Calu3 (cell line): ENCODE data around the gene RXRG. TPM values are rescaled to one million over a fixed set of nuclear protein-coding genes. Genes with fewer than 3 reads are reported as not detected.
A peak's percentile ranks its signal among the peaks of the same experiment; 100 is the strongest.

Experiments
- BruUV-seq: library from RNA; stranded (reverse); fragments of 400-500 nt; replicated peaks from 2 replicates; lab custom pipeline; 2021; lab: Mats Ljungman, UMichigan
- CTCF ChIA-PET: fragments of 300-600 bp; sonication (Branson Sonifier 250); formaldehyde crosslinking; loops from one replicate; lab custom pipeline; 2022; ENCODE audit warnings: antibody characterized with exemption; lab: Charles Lee
- DNase-seq: peaks from one replicate; pipeline ENCODE4 v3.0.0; 2022
- H3K27ac Mint-ChIP-seq: one replicate; pipeline ENCODE4 v1.8.0; 2022; ENCODE audit warnings: mixed read lengths; ENCODE audit not compliant: unreplicated experiment
- H3K27me3 Mint-ChIP-seq: one replicate; pipeline ENCODE4 v1.8.0; 2022; ENCODE audit warnings: mixed read lengths; ENCODE audit not compliant: unreplicated experiment
- H3K36me3 Mint-ChIP-seq: one replicate; pipeline ENCODE4 v1.8.0; 2022; ENCODE audit warnings: mild to moderate bottlenecking, moderate library complexity, mixed read lengths; ENCODE audit not compliant: insufficient read depth, unreplicated experiment
- H3K4me1 Mint-ChIP-seq: one replicate; pipeline ENCODE4 v1.8.0; 2022; ENCODE audit warnings: mild to moderate bottlenecking, low read depth, mixed read lengths; ENCODE audit not compliant: unreplicated experiment
- H3K4me3 Mint-ChIP-seq: one replicate; pipeline ENCODE4 v1.8.0; 2022; ENCODE audit warnings: mild to moderate bottlenecking, low read depth, moderate library complexity, mixed read lengths; ENCODE audit not compliant: unreplicated experiment
- H3K9me3 Mint-ChIP-seq: one replicate; pipeline ENCODE4 v1.8.0; 2022; ENCODE audit warnings: low read depth, mixed read lengths; ENCODE audit not compliant: unreplicated experiment
- CTCF ChIP-seq: fragments of 200-600 bp; IDR thresholded peaks from one replicate; pipeline ENCODE4 v1.8.0; 2022; ENCODE audit warnings: antibody characterized with exemption; ENCODE audit not compliant: unreplicated experiment
- intact Hi-C: fragments of 100-400 bp; cut with micrococcal nuclease; formaldehyde crosslinking; loops from one replicate; pipeline ENCODE4 v1.10.0; 2022; ENCODE audit not compliant: unreplicated experiment
- total RNA-seq: library from RNA; stranded (reverse); gene quantifications from 2 replicates; pipeline ENCODE4 v1.2.3, GENCODE V29; 2022

Gene RXRG
- total RNA-seq, 1 experiment from 2014 or later = not detected

- H3K27me3 Mint-ChIP-seq = no peaks in the 10 kb centered on the region
- intact Hi-C loops = loop anchor here (2.0 kb wide), 1 partner anchor 26 kb away; no protein-coding TSS in a partner anchor
- BruUV-seq = no TSS peak
- H3K27ac Mint-ChIP-seq = peak overlapping the region; percentile 73
- H3K9me3 Mint-ChIP-seq = no peaks in the 10 kb centered on the region
- peaks cover 27% of the 10 kb centered on the region for H3K4me1 Mint-ChIP-seq
- H3K36me3 Mint-ChIP-seq = peaks cover 9% of the 10 kb centered on the region
- TF ChIP-seq CTCF = no peak
- CTCF ChIA-PET = interaction anchor here (1.3 kb wide), 1 partner anchor 83 kb away, joined by 3 read pairs; no protein-coding TSS in a partner anchor
- no peak overlapping the region for H3K4me3 Mint-ChIP-seq
- DNase-seq = no peak
Observed at GRCh38 chr1:165456861-165457260, 11.9 kb upstream of the RXRG start.

- DNase-seq = peak; percentile 34
- CTCF ChIA-PET = no interaction called here
- intact Hi-C loops = loop anchor here (2.0 kb wide), 1 partner anchor 27 kb away; no protein-coding TSS in a partner anchor
- Mint-ChIP-seq H3K27ac (peak overlapping the region; percentile 73), H3K4me3 (no peak overlapping the region), H3K9me3 (no peaks in the 10 kb centered on the region), H3K36me3 (peaks cover 9% of the 10 kb centered on the region), H3K27me3 (no peaks in the 10 kb centered on the region), H3K4me1 (peaks cover 27% of the 10 kb centered on the region)
- BruUV-seq = no TSS peak
- TF ChIP-seq CTCF = no peak
Observed at GRCh38 chr1:165456114-165456513, 11.2 kb upstream of the RXRG start.

GRCh38 chr1:165455111-165455510, 10.2 kb upstream of the RXRG start:
- Mint-ChIP-seq H3K4me1 (peaks cover 27% of the 10 kb centered on the region), H3K27me3 (peaks cover 7% of the 10 kb centered on the region), H3K27ac (no peak overlapping the region), H3K9me3 (no peaks in the 10 kb centered on the region), H3K4me3 (no peak overlapping the region), H3K36me3 (peaks cover 9% of the 10 kb centered on the region)
- CTCF ChIA-PET = no interaction called here
- BruUV-seq = no TSS peak
- no peak for TF ChIP-seq CTCF
- intact Hi-C loops = no loop called here
- DNase-seq = no peak

GRCh38 chr1:165454091-165454610, 9.2 kb upstream of the RXRG start:
- no peak overlapping the region for H3K4me3 Mint-ChIP-seq
- peaks cover 13% of the 10 kb centered on the region for H3K27me3 Mint-ChIP-seq
- H3K9me3 Mint-ChIP-seq = no peaks in the 10 kb centered on the region

More at GRCh38 chr1:165454091-165454610, 9.2 kb upstream of the RXRG start:
- H3K36me3 Mint-ChIP-seq = peaks cover 9% of the 10 kb centered on the region
- peaks cover 27% of the 10 kb centered on the region for H3K4me1 Mint-ChIP-seq
- BruUV-seq = no TSS peak
- no peak for TF ChIP-seq CTCF
- H3K27ac Mint-ChIP-seq = no peak overlapping the region
- DNase-seq = no peak
- CTCF ChIA-PET = no interaction called here
- intact Hi-C loops = no loop called here
